Panc1 (cell line): Measurements from ENCODE around the gene ADISSP. TPM values are rescaled to one million over a fixed set of nuclear protein-coding genes. Genes with fewer than 3 reads are reported as not detected.
"Not testable (repeated sequence)": the region's sequence is repeated elsewhere in the genome, so short reads cannot be mapped to it uniquely, and the experiment has no call there.

Source experiments
- ATAC-seq: fragments of 200-7000 bp; cut with Tn5 transposase; 2 replicates; pipeline ENCODE4 v1.9.1; 2020; ENCODE audit warnings: mild to moderate bottlenecking, moderate library complexity
- BruUV-seq: library from RNA; stranded (reverse); fragments of 400-500 nt; replicated peaks from 2 replicates; lab custom pipeline; 2021; lab: Mats Ljungman, UMichigan
- CTCF ChIA-PET: fragments of 300-600 bp; sonication (Branson Sonifier 250); formaldehyde crosslinking; loops from one replicate; lab custom pipeline; 2022; ENCODE audit warnings: antibody characterized with exemption; lab: Charles Lee
- POLR2A ChIA-PET: fragments of 300-600 bp; sonication (Branson Sonifier 250); formaldehyde crosslinking; loops from one replicate; lab custom pipeline; 2022; ENCODE audit warnings: antibody characterized with exemption; lab: Charles Lee
- DNase-seq: peaks from one replicate; pipeline ENCODE4 v3.0.0-alpha.2; 2010; ENCODE audit warnings: low read depth, low spot score
- H3K27ac ChIP-seq: 2 replicates; pipeline ENCODE4 v1.5.1; 2011; ENCODE audit warnings: mild to moderate bottlenecking, low read length, inconsistent platforms
- H3K27me3 ChIP-seq: fragments of 200-500 bp; sonication (Bioruptor generic); 2 replicates; pipeline ENCODE4 v1.6.0; 2014; ENCODE audit warnings: low read length, inconsistent platforms; ENCODE audit not compliant: control insufficient read depth, insufficient read depth
- H3K36me3 ChIP-seq: fragments of 200-500 bp; sonication (Bioruptor generic); 2 replicates; pipeline ENCODE4 v1.5.1; 2014; ENCODE audit warnings: inconsistent platforms, mild to moderate bottlenecking, low read length, moderate library complexity; ENCODE audit not compliant: control insufficient read depth, insufficient read depth
- H3K4me1 ChIP-seq: 2 replicates; pipeline ENCODE4 v1.5.1; 2011; ENCODE audit warnings: inconsistent platforms, mild to moderate bottlenecking, low read length, moderate library complexity; ENCODE audit not compliant: control insufficient read depth, insufficient read depth
- H3K4me3 ChIP-seq, 2 experiments: 2 replicates each; pipeline ENCODE4 v1.5.1; 2011 to 2012; ENCODE audit warnings: low read depth in 2 of 2, low read length in 2 of 2, mild to moderate bottlenecking in 2 of 2, inconsistent platforms in 1 of 2, moderate library complexity in 1 of 2
- H3K9me3 ChIP-seq: fragments of 200-500 bp; sonication (Bioruptor generic); 2 replicates; pipeline ENCODE4 v1.5.1; 2014; ENCODE audit warnings: low read depth, mild to moderate bottlenecking, inconsistent platforms, low read length, moderate library complexity; ENCODE audit not compliant: control insufficient read depth, insufficient read depth
- CTCF ChIP-seq: fragments of 450-650 bp; IDR thresholded peaks from 2 replicates; pipeline ENCODE4 v1.5.1; 2017; ENCODE audit warnings: mild to moderate bottlenecking
- POLR2AphosphoS5 ChIP-seq: IDR thresholded peaks from 2 replicates; pipeline ENCODE4 v1.6.1; 2012; ENCODE audit warnings: mild to moderate bottlenecking, low read depth, low read length, moderate library complexity
- SIN3A ChIP-seq: IDR thresholded peaks from 2 replicates; pipeline ENCODE4 v1.6.1; 2012; ENCODE audit warnings: low read depth, mild to moderate bottlenecking, low read length, moderate library complexity, borderline replicate concordance; ENCODE audit not compliant: insufficient read depth
- TCF7L2 ChIP-seq: IDR thresholded peaks from 2 replicates; pipeline ENCODE4 v1.6.1; 2011; ENCODE audit warnings: mild to moderate bottlenecking, low read depth, low read length, inconsistent platforms
- in situ Hi-C: cut with HindIII; loops from 2 replicates; pipeline ENCODE4 v1.10.0; 2016; ENCODE audit warnings: low sequenced_read_pairs, low pct_unique_long_range_greater_than_20kb
- intact Hi-C: fragments of 100-400 bp; cut with micrococcal nuclease; formaldehyde crosslinking; loops from one replicate; pipeline ENCODE4 v1.10.0; 2022; ENCODE audit not compliant: unreplicated experiment
- total RNA-seq: library from RNA; stranded (reverse); gene quantifications from one replicate; pipeline ENCODE4 v1.2.1, GENCODE V29; 2021; ENCODE audit not compliant: unreplicated experiment
- TF ChIP-seq, protein P1 (sequence below), 2 experiments: IDR thresholded peaks; 2 replicates each; pipeline ENCODE4 v1.6.1; 2011 to 2012; ENCODE audit warnings: low read depth in 2 of 2, control low read depth in 1 of 2, low read length in 1 of 2, mild to moderate bottlenecking in 1 of 2, moderate library complexity in 1 of 2; ENCODE audit not compliant: insufficient read depth in 1 of 2

The ADISSP gene
- total RNA-seq, 1 experiment from 2014 or later, result 100 TPM

DNA sequence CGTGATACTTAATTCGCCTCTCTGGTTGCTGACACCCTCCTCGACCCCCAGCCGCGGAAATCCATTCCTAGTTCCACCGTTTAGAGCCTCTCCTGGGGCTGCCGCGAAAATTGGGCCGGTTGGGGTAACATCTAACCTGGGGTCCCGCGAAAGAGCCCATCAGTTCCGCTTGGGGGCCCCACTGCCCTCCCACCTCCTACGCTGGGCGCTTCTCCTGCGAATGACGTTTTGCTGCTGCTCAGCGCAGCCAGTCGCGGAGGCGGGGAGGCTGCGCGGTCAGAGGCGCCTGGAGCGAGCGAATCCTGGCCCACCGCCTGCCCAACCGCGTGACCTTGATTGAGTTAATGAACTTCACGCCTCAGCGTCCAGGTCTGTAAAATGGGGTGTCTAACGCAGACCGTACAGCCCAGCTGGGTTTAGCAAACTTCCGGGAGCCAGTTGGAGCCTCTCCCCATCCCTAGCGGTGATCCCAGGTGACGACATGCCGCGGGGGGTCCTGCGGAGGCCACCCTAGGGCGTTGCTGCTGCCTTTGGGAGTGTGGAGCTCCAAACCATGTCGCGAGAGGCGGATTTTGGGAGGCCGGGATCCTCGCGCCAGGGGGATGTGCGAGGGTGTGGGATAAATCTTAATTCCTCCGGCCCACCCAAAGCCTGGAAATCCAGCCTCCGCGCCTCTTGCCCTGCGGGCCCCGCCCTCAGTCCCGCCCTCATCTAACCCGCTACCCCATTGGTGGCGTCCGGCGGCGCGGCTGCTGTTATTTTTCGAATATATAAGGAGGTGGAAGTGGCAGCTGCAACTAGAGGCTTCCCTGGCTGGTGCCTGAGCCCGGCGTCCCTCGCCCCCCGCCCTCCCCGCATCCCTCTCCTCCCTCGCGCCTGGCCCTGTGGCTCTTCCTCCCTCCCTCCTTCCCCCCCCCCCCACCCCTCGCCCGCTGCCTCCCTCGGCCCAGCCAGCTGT is 28.2 kb upstream of the ADISSP start, which contains the start of gene CDC25B:
Gene CDC25B, plus strand, starts transcription at position 800 of the 958 bp plus-strand sequence. CDS start 222 bp downstream, outside the sequence.
- TSS peak; percentile 96 for BruUV-seq
- POLR2A ChIA-PET, result interaction anchor here (0.8 kb wide), 1 partner anchor 10 kb away, joined by 4 read pairs; no protein-coding TSS in a partner anchor
- intact Hi-C loops, result no loop called here
- Histone ChIP-seq H3K9me3 (no peaks in the 10 kb centered on the region), H3K36me3 (peaks cover 10% of the 10 kb centered on the region), H3K4me1 (peaks cover 16% of the 10 kb centered on the region), H3K27ac (peak within 1 kb of the TSS; percentile 97), H3K27me3 (no peaks in the 10 kb centered on the region), H3K4me3 (peak within 1 kb of the TSS; percentile 90 to 97)
- CTCF ChIA-PET, result interaction anchor here (0.6 to 1.0 kb wide), 5 partner anchors 9 to 259 kb away, joined by 3 to 4 read pairs (median 4); partner anchors contain the start of genes AP5S1 and CENPB
- DNase-seq (peak; percentile 73), ATAC-seq (peak; percentile 93)
- in situ Hi-C loops, result no loop called here
- TF ChIP-seq POLR2AphosphoS5 (peak; percentile 83), CTCF (no peak), TCF7L2 (peak; percentile 36; the same call in 1 of the 2 replicates), SIN3A (peak; percentile 87)
- TF ChIP-seq, protein P1, sequence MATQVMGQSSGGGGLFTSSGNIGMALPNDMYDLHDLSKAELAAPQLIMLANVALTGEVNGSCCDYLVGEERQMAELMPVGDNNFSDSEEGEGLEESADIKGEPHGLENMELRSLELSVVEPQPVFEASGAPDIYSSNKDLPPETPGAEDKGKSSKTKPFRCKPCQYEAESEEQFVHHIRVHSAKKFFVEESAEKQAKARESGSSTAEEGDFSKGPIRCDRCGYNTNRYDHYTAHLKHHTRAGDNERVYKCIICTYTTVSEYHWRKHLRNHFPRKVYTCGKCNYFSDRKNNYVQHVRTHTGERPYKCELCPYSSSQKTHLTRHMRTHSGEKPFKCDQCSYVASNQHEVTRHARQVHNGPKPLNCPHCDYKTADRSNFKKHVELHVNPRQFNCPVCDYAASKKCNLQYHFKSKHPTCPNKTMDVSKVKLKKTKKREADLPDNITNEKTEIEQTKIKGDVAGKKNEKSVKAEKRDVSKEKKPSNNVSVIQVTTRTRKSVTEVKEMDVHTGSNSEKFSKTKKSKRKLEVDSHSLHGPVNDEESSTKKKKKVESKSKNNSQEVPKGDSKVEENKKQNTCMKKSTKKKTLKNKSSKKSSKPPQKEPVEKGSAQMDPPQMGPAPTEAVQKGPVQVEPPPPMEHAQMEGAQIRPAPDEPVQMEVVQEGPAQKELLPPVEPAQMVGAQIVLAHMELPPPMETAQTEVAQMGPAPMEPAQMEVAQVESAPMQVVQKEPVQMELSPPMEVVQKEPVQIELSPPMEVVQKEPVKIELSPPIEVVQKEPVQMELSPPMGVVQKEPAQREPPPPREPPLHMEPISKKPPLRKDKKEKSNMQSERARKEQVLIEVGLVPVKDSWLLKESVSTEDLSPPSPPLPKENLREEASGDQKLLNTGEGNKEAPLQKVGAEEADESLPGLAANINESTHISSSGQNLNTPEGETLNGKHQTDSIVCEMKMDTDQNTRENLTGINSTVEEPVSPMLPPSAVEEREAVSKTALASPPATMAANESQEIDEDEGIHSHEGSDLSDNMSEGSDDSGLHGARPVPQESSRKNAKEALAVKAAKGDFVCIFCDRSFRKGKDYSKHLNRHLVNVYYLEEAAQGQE (IDR thresholded peaks at IDR 0.05; ENCODE audit: insufficient read depth in 1 of 2, low read depth in 2 of 2, low read length in 1 of 2), result no peak

DNA sequence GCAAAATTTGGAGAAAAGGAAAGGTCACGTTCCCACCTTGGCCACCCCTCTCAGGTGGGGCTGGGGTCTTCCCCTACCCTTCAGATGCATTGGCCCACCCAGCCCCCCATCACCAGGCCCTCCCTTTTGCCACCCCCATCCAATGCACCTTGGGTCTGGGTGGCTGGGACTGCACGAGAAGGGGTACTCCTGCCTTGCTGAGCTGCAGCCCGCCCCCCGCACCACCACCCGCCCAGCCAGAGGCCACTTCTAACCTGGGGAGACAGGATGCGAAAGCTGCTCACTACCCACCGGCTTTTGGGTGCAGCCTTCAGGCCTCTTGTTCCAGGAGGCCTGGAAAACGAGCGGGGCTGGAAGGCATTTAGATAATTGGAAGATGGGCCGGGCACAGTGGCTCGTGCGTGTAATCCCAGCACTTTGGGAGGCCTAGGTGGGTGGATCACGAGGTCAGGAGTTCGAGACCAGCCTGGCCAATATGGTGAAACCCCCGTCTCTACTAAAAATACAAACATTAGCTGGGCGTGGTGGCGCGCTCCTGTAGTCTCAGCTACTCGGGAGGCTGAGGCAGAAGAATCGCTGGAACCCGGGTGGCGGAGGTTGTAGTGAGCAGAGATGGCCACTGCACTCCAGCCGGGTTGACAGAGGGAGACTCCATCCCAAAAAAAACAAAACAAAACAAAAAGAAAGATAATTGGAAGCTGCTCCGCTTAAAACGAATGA is 27.3 kb upstream of the ADISSP start:
- DNase-seq (no peak), ATAC-seq (no peak)
- H3K27ac ChIP-seq, result peak overlapping the region; percentile 95
- TF ChIP-seq, protein P1 (IDR thresholded peaks at IDR 0.05; ENCODE audit: insufficient read depth in 1 of 2, low read depth in 2 of 2, low read length in 1 of 2), result no peak
- TF ChIP-seq CTCF, result no peak
- TF ChIP-seq POLR2AphosphoS5, result no peak
- TF ChIP-seq SIN3A, result no peak
- no peak for TF ChIP-seq TCF7L2
- no peaks in the 10 kb centered on the region for H3K27me3 ChIP-seq
- ChIA-PET POLR2A (no interaction called here), CTCF (no interaction called here)
- peaks cover 16% of the 10 kb centered on the region for H3K4me1 ChIP-seq
- no TSS peak for BruUV-seq
- no peaks in the 10 kb centered on the region for H3K9me3 ChIP-seq
- peak overlapping the region; percentile 87 to 90 for H3K4me3 ChIP-seq
- intact Hi-C loops (no loop called here), in situ Hi-C loops (no loop called here)
- H3K36me3 ChIP-seq, result peaks cover 10% of the 10 kb centered on the region

GRCh38 chr20:3794168-3794567 is 26.6 kb upstream of the ADISSP start:
- CTCF ChIA-PET, H3K4me3 ChIP-seq, POLR2A ChIA-PET, BruUV-seq, ATAC-seq, H3K9me3 ChIP-seq, in situ Hi-C loops, H3K27ac ChIP-seq, H3K27me3 ChIP-seq, DNase-seq, intact Hi-C loops: not testable (repeated sequence)
- Histone ChIP-seq H3K4me1 (peaks cover 16% of the 10 kb centered on the region), H3K36me3 (peaks cover 10% of the 10 kb centered on the region)
